Sigmoid colon (tissue), 4 donors: ENCODE results near the gene TBX1.

Experiments
- EP300 ChIP-seq, 4 donors: sonication (generic); formaldehyde crosslinking; IDR thresholded peaks; one replicate each; pipeline ENCODE4 v1.6.1; 2017; ENCODE audit warnings: antibody characterized with exemption in 4 of 4
- POLR2A ChIP-seq, 2 donors: fragments of 450-650 bp; IDR thresholded peaks; one replicate each; pipeline ENCODE4 v1.6.1; 2016; ENCODE audit warnings: antibody characterized with exemption in 2 of 2, mild to moderate bottlenecking in 2 of 2, moderate library complexity in 2 of 2
- TF ChIP-seq, protein P1 (sequence below), 4 experiments: fragments of 450-650 bp in 3 of 4; fragments of 200-600 bp in 1 of 4; IDR thresholded peaks; one replicate each; pipeline ENCODE4 v1.5.1; 2016 to 2019; ENCODE audit warnings: antibody characterized with exemption in 4 of 4, mild to moderate bottlenecking in 3 of 4, moderate library complexity in 2 of 4

DNA sequence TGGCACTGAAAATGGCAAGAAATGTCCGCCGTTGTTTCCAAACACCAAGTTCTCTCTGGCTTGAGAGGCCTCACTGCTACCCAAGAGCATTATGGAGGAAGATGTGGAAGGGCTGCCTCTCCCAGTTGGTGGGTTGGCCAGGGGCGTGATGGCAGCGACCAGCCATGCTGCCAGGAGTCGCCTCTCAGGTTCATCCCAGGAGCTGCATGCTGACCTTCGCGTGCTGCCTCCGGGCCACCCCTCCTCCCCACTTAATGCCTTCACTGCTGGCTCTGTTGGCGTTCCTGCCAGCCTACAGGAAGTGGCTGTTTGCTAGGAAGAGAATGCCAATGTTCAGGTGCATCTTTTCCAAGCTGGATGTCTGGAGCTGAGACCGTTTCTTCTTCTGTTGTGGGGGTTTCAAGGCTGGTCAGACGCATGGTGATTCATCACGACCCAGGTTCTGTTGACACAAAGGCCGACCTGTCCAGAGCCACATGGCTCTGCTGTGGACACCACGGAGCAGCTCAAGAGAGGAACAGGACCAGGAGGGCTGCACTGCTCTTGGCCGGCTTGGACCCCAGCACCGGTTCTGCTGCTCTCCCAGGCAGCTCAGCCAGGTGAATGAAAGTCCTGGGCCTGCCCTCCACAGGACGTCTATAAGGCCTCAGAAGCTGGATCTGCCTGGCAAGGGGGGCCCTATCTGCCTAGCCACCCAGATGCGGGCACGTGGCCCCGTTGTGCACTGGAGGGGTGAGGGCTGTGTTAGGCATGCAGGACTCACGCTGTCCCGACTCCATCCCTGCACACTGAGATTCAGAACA is 25.1 kb downstream of the TBX1 start:
- TF ChIP-seq, protein P1, sequence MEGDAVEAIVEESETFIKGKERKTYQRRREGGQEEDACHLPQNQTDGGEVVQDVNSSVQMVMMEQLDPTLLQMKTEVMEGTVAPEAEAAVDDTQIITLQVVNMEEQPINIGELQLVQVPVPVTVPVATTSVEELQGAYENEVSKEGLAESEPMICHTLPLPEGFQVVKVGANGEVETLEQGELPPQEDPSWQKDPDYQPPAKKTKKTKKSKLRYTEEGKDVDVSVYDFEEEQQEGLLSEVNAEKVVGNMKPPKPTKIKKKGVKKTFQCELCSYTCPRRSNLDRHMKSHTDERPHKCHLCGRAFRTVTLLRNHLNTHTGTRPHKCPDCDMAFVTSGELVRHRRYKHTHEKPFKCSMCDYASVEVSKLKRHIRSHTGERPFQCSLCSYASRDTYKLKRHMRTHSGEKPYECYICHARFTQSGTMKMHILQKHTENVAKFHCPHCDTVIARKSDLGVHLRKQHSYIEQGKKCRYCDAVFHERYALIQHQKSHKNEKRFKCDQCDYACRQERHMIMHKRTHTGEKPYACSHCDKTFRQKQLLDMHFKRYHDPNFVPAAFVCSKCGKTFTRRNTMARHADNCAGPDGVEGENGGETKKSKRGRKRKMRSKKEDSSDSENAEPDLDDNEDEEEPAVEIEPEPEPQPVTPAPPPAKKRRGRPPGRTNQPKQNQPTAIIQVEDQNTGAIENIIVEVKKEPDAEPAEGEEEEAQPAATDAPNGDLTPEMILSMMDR (IDR thresholded peaks at IDR 0.05) = no peak
- no peak for TF ChIP-seq EP300 (IDR thresholded peaks at IDR 0.05)
- no peak for TF ChIP-seq POLR2A (IDR thresholded peaks at IDR 0.05)
